22Rv1 (cell line): Measurements from ENCODE around the gene CCDC78.

Source experiments
- H3K27ac ChIP-seq: fragments of 450-650 bp; 2 replicates; pipeline ENCODE4 v1.5.1; 2017
- CTCF ChIP-seq: fragments of 450-650 bp; IDR thresholded peaks from 2 replicates; pipeline ENCODE4 v1.5.1; 2017; ENCODE audit warnings: mild to moderate bottlenecking
- ZFX ChIP-seq: fragments of 450-650 bp; IDR thresholded peaks from 2 replicates; pipeline ENCODE4 v1.6.1; 2017; ENCODE audit warnings: antibody characterized with exemption, borderline replicate concordance

CCDC78 gene

GRCh38 chr16:716200-716568 lies 10.1 kb downstream of the CCDC78 start:
- TF ChIP-seq ZFX, result no peak
- TF ChIP-seq CTCF, result no peak
- H3K27ac ChIP-seq, result peak overlapping the region; percentile 98

- H3K27ac ChIP-seq, result peak overlapping the region; percentile 98
- no peak for TF ChIP-seq ZFX
- peak; percentile 68 for TF ChIP-seq CTCF
Observed at GRCh38 chr16:715477-716199, 10.6 kb downstream of the CCDC78 start.

- TF ChIP-seq ZFX, result no peak
- no peak for TF ChIP-seq CTCF
- H3K27ac ChIP-seq, result peak within 1 kb of the TSS; percentile 98
Observed at GRCh38 chr16:714558-715476, 11.4 kb downstream of the CCDC78 start, which contains the start of gene METRN. METRN (plus strand) TSS chr16:715118; CDS start chr16:715290, 172 bp downstream.

- TF ChIP-seq ZFX (no peak), CTCF (no peak)
- peak overlapping the region; percentile 98 for H3K27ac ChIP-seq
Observed at GRCh38 chr16:714079-714478, 12.2 kb downstream of the CCDC78 start.

- peak; percentile 80 for TF ChIP-seq CTCF
- peak overlapping the region; percentile 42; the same call in 1 of the 2 replicates for H3K27ac ChIP-seq
Observed at GRCh38 chr16:712740-713250, 13.4 kb downstream of the CCDC78 start.

GRCh38 chr16:711548-712320 lies 14.5 kb downstream of the CCDC78 start:
- TF ChIP-seq ZFX (no peak), CTCF (peak; percentile 95)
- no peak overlapping the region for H3K27ac ChIP-seq
